Coronary artery (tissue), 2 donors: Measurements from ENCODE around the gene ATP1A1.

ENCODE experiments used
- DNase-seq: peaks from one replicate; pipeline ENCODE4 v3.0.0-alpha.2; 2017; ENCODE audit warnings: low spot score
- H3K27ac ChIP-seq, 2 donors: fragments of 200-600 bp; sonication (generic); one replicate each; pipeline ENCODE4 v1.5.1; 2016 to 2019
- H3K4me3 ChIP-seq: fragments of 200-600 bp; sonication (generic); 2 replicates; pipeline ENCODE4 v1.5.1; 2016; ENCODE audit warnings: mild to moderate bottlenecking, moderate library complexity
- TF ChIP-seq, protein P1 (sequence below): fragments of 200-600 bp; sonication (generic); IDR thresholded peaks from one replicate; pipeline ENCODE4 v1.5.1; 2019; ENCODE audit warnings: antibody characterized with exemption

Gene ATP1A1

DNA sequence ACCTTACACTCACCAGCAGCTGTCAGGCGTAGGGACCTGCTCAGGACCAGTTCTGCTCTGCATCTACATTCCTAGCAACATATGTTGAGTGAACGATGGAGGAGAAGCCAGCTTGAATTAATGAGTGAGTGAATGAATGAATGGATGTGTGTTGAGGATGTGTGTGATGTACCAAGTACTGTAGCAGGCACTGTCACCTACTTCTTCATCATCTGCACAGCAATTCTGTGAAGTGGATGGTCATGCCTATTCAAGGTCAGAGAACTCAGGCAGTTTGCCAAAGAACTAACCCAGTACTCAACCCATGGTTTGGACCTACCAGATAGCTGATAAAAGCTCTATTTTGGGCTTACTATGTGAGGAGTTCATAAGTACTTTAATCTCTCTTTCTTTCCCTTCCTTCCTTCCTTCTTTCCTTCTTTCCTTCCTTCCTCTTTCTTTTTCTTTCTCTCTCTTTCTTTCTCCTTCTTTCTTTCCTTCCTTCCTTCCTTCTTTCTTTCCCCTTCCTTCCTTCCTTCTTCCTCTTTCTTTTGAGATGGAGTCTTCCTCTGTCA lies 56.9 kb downstream of the ATP1A1 start:
- DNase-seq: no peak
- no peak overlapping the region for H3K27ac ChIP-seq
- TF ChIP-seq, protein P1, sequence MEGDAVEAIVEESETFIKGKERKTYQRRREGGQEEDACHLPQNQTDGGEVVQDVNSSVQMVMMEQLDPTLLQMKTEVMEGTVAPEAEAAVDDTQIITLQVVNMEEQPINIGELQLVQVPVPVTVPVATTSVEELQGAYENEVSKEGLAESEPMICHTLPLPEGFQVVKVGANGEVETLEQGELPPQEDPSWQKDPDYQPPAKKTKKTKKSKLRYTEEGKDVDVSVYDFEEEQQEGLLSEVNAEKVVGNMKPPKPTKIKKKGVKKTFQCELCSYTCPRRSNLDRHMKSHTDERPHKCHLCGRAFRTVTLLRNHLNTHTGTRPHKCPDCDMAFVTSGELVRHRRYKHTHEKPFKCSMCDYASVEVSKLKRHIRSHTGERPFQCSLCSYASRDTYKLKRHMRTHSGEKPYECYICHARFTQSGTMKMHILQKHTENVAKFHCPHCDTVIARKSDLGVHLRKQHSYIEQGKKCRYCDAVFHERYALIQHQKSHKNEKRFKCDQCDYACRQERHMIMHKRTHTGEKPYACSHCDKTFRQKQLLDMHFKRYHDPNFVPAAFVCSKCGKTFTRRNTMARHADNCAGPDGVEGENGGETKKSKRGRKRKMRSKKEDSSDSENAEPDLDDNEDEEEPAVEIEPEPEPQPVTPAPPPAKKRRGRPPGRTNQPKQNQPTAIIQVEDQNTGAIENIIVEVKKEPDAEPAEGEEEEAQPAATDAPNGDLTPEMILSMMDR: no peak
- H3K4me3 ChIP-seq: no peak overlapping the region

DNA sequence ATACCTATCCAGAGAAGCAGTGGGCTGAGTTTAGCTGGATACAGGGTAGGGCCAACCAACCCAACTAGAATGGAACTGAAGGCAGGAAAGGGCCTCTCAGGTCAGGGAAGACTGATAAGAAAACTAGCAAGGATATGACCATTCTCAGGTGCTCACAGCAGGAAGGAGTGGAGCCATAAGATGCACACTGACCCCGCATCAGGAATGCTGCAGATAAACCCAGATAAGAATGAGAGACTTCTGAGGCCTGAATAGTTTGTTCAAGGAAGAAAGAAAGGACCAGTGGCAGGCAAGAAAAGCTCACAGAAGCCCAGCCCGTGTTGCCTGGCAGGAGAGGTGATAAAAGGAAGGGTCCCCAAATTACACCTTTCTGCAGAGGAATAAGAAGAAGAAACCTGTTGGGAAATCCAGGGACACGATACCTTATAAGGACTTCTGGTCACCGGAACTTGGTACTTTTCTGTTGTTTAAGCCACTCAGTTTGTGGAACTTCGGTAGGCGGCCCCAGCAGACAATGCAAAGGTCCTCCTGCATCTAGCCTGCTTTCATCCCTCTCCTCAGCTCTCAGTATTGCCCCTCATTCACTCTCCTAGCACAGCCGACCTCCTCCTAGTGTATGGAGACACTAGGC lies 58.9 kb downstream of the ATP1A1 start:
- Histone ChIP-seq H3K27ac (no peak overlapping the region), H3K4me3 (no peak overlapping the region)
- TF ChIP-seq, protein P1: no peak
- DNase-seq: no peak

DNA sequence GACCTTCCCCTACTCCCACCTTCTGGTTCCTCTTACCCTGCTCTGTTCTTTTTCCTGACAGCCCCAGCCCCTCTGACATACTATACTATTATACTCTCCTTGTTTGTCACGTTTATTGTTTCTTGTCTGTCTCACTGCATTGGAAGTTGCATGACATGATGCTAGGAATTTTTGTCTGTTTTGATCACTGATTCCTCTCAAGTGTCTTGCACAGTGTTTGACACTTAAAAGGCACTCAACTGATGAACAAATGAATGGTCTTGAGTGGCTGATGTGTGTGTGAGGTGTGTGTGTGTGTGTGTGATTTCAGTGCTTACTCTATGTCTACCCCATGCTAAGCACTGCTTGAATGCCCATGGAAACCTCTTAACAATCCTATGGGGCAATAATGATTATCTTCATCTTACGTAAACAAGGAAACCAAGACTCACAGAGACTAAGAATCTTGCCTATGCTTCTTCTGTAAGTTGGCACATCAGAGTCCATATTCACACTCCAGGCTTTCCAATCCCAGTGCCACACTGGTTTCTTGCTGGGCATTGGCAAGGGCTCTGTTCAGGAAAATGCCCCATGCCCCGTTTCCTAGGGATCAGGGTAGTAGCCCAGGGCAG lies 59.7 kb downstream of the ATP1A1 start:
- Histone ChIP-seq H3K4me3 (no peak overlapping the region), H3K27ac (no peak overlapping the region)
- TF ChIP-seq, protein P1: no peak
- no peak for DNase-seq

DNA sequence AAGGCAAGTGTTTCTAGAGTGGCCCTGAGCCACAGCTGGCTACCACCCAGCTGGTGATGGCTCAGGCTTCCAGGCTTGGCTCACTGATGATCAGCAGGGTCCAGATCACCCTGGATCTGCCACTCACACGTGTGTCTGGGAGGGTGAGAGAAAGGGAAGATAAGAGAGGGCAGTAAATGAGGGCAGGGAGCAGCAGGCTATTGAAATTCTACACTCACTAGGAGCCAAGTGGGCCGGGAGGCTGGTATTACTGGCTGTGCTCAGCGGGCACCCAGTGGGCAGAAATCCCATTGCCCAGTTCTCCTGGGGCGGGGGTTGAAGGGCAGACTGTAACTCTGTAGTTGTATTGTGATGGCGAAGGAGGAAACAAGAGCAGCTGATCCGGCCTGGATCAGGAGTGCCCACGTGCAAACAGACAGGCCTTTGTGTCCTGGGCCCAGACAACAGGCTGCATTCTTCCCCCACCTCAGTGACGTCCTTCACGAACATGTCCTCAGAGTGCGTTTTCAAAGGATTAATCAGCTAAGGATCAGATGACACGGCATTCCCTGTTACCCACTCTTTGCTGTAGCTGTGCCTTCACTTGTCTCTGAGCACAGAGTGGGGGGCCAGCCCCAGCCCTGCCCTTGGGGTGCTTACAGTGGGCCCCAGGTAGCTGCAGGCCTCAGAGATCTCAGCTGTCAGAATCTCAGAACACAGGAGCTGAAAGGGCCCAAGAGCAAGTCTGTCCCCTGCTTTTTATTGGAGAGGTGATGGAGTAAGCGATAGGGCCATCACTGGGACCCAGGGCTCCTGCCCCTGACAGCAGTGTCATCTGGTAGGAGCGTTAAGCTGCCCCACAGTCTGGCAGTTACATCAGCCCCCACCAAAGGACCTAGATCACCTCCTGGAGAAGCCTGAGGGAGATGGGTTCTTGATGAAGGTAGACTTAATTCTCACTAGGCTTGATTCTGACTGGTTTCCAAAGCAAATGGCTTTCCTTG lies 60.5 kb downstream of the ATP1A1 start:
- no peak overlapping the region for H3K27ac ChIP-seq
- TF ChIP-seq, protein P1: no peak
- no peak for DNase-seq
- H3K4me3 ChIP-seq: no peak overlapping the region

DNA sequence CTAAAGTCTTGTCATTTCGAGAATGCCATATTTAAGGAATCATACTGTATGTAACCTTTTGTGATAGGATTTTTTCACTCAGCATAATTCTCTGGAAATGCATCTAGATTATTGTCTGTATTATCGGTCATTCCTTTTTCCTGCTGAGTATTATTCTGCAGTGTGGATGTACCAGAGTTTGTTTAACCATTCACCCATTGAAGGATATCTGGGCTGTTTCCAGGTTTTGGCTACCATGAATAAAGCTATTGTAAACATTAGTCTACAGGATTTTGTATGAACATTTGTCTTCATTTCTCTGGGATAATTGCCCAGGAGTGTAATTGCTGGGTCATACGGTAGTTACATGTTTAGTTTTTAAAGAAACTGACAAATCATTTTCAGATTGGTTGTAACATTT lies 61.8 kb downstream of the ATP1A1 start:
- DNase-seq: no peak
- Histone ChIP-seq H3K27ac (no peak overlapping the region), H3K4me3 (no peak overlapping the region)
- TF ChIP-seq, protein P1: no peak

DNA sequence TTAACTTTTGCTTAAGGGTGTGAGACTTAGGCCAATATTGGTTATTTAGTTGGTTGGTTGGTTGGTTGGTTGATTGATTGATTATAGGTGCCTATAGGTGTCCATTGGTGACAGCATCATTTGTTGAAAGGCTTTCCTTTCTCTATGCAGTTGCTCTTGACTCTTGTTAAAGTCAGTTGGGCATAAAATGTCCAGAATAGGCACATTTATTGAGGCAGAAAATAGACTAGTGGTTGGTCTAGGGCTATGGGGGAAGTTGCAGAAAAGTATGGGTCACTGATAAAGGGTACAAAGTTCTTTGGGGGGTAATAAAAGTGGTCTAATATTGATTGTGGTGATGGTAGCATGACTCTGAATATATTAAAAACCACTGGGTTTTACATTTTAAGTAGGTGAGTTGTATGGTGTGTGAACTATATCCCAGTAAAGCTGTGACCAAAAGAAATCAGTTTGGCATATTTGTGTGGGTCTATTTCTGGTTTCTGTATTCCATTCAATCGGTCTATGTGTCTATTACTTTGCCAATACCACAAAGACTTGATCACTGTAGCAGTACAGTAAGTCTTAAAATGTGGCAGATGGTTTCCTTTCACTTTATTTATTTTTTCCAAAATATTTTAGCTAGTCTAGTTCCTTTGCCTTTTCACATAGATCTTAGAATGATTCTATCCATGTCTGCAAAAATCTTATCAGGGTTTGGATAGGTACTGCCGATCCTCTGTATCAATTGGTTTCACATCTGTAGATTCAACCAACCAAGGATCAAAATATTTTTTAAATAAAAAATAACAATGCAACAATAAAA lies 63.0 kb downstream of the ATP1A1 start:
- H3K4me3 ChIP-seq: no peak overlapping the region
- TF ChIP-seq, protein P1: no peak
- no peak overlapping the region for H3K27ac ChIP-seq
- DNase-seq: no peak
